Stimulated activated CD4-positive, alpha-beta T cell treated with anti-CD3 and anti-CD28 coated beads, Interleukin-15, amount 100 ng/mL, for 48 hours (primary cell): Measurements from ENCODE around the gene METTL17.
"Not testable (repeated sequence)": the region's sequence is repeated elsewhere in the genome, so short reads cannot be mapped to it uniquely, and the experiment has no call there.

Experiments
- DNase-seq, 2 donors: peaks; one replicate each; pipeline ENCODE4 v3.0.0-alpha.2; 2020; ENCODE audit warnings: low read depth in 2 of 2

Gene METTL17

GRCh38 chr14:20989787-20990600 lies at the start of gene METTL17:
Gene METTL17 (plus strand): TSS chr14:20989980. CDS start chr14:20990003, 23 bp downstream.
- peak; percentile 83 to 85 for DNase-seq

DNA sequence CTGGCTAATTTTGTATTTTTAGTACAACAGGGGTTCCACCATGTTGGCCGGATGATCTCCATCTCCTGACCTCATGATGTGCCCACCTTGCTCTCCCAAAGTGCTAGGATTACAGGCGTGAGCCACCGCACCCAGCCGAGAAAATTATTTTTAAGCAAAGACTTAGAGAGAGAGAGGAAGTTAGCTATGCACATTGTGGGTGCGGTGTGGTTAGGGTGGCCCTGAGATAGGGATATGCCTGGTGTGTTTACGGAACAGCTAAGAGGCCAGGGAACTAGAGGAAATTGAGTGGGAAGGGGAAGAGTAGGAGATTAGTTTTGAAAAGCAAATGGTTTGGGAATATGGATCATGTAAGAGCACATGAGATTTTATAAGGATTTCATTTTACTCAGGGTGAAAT lies 44.6 kb upstream of the METTL17 start:
- DNase-seq: not testable (repeated sequence)

- not testable (repeated sequence) for DNase-seq
Measured at GRCh38 chr14:20946707-20947106, 43.1 kb upstream of the METTL17 start.

DNA sequence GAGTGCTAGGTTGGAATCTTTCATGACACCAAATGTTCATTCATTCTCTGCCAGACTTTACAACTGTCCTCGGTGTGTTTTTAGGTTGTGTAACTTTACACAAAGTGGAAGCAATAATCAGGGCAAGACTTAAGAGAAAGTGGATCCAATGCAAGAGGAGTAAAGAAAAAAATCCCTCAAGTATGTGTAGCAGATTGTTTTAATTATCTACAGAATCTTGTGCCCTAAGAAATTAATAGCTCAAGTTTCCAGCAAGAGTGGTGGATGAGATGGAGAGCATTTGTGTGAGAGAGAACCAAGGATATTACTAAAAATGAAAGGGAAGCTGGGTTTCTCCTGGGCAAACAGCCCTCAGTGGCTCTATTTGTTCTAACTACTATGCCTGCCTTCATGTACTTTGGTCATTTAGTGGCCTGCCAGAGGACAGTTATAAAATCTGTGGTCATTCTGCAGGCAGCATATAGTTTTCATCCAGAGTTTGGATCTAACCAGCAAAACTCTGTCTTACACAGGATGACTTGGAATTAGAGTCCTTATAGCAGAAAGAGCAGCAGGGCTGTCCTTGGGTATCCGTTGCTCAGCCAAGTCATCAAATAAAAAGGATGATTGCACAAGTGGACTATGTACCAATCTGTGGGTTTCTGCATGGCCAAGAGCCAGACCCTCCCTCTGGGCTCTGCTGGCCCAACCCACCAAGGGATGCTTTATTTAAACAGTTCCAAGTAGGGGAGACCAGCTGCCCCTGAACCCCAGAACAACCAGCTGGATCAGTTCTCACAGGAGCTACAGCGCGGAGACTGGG lies 34.8 kb upstream of the METTL17 start, which contains the start of gene RNASE2:
TSS of gene RNASE2 (plus strand) at position 752 of the 802 bp plus-strand sequence. CDS start 285 bp downstream, outside the sequence.
- not testable (repeated sequence) for DNase-seq

- DNase-seq: not testable (repeated sequence)
Measured at GRCh38 chr14:20955538-20955873, 34.3 kb upstream of the METTL17 start.

GRCh38 chr14:20956376-20956976 lies 33.3 kb upstream of the METTL17 start:
- DNase-seq: no peak

DNA sequence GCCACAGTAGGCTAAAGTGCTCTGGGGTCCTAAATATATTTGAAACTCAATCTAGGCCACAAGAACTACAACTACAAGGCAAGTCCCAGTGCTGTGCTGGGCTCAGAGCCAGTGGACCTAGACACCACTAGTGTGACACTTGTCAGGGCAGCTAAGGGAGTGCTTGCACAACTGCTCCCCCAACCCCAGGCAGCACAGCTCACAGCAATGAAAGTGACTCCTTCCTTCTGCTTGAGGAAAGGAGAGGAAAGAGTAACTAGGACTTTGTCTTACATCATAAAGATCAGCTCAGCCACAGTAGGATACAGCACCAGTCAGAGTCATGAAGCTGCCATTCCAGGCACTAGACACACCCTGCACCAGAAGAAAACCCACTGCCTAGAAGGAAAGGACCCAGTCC lies 30.8 kb upstream of the METTL17 start:
- not testable (repeated sequence) for DNase-seq

DNA sequence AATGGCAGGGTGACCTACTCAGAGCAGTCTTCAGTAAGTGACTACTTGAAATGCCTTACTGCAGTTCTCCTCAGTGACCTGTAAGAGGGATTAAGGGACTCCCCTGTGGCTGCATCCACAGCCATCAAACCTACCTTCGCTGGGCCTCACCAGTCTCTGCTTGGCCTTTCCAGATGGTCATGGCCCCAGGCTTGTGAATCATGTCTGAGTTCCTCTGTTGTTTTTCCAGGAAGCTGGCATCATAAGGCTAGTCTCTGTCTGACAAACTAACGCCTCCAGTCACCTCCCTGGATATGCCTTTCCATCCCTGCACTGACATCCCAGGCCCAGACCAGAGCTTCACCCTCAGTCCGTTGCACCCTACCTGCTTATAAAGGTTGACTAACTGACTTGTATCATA lies 20.4 kb upstream of the METTL17 start:
- DNase-seq: no peak

DNA sequence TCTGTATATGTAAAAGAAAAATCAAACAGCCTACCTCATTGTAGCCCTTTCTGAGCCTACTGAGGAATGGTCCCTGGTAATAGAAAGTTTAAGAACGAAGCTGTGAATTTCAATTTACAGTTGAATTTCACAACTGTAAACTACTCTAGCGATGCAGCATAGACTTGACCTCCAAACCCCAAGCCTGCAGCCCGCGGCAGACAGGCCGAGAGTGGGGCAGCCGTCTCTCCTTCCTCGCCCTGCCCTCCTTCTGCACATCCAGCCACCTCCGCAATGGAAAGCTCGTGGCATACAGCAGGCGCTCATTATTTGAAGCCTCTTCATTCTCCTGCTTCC lies 19.2 kb upstream of the METTL17 start:
- DNase-seq: no peak

- DNase-seq: peak; percentile 59 to 76
Measured at GRCh38 chr14:20970983-20971704, 18.6 kb upstream of the METTL17 start.

GRCh38 chr14:20971705-20972021 lies 18.1 kb upstream of the METTL17 start:
- DNase-seq: no peak

DNA sequence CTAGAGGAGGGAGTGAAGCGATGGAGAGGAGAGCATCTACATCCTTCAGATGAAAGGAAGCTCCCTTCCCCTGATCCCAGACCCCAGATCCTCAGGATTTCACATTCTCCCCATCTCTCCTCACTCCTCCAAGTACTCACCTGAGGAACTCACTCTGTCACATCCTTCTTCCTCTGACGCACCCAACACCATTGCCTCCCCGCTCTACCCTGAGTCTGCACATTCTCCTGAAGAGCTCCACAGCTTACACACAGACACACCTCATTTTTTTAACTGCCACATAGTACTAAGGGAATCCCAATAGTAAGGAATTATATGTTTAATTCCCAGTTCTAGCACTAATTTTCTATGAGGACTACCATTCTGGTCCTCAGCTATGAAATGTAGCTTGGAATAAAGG lies 16.3 kb upstream of the METTL17 start:
- no peak for DNase-seq

GRCh38 chr14:20976291-20976690 lies 13.5 kb upstream of the METTL17 start:
- DNase-seq: no peak

GRCh38 chr14:20978687-20979086 lies 11.1 kb upstream of the METTL17 start:
- no peak for DNase-seq

DNA sequence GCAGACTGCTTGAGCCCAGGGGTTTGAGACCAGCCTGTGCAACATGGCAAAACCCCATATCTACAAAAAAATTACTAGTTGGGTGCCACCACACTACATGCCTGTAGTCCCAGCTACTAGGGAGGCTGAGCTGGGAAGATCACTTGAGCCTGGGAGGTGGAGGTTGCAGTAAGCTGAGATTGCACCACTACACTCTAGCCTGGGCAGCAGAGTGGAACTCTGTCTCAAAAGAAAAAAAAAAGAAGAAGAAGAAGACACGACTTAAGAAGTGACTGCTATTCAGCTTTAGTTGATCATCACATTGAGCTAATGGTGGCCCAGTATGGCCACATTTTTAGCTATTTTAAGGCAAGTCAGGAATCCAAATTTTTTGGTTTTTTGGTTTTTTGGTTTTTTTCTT lies 8.9 kb upstream of the METTL17 start:
- DNase-seq: no peak

GRCh38 chr14:20982646-20983369 lies 7.0 kb upstream of the METTL17 start:
- DNase-seq: no peak

- not testable (repeated sequence) for DNase-seq
Measured at GRCh38 chr14:20985650-20986049, 4.1 kb upstream of the METTL17 start.

- DNase-seq: no peak
Measured at GRCh38 chr14:20986811-20987210, 3.0 kb upstream of the METTL17 start.

DNA sequence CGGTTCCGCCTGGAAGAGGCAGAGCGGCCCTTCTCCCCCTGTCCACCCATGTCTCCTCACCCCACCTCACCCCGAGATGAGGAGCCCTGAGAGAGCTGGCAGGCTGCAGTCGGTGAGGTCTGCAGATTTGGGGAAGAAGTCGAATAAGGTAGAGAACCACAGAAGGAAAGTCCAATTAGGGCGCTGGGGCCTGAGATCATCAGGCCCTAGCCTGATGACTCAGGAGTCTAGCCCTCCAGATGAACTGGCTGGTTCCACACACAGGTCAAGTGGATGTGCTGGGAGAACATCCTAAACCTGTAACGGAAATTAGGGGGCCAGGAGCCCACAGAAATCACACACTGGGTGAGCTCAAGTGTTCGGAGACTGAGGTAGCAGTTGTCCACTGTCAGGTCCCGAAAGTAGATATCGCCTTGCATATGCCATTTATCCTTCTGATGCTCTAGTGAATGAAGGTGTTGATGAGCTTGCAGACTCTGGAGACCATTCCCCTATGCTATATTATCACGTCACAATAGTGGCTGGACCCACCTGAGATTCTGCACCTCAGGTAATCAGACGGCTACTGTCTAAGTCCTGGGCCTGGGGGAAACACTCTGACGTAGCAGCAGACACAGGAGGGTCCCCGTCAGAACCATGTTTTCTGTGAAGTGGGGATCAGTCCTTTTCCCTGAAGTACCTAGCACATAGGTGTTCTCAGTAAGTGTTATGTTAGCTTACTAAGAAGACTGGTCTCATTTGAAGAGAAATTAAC lies 886 bp upstream of the METTL17 start:
- DNase-seq: no peak

GRCh38 chr14:20989471-20989786 lies 351 bp upstream of the METTL17 start:
- no peak for DNase-seq

DNA sequence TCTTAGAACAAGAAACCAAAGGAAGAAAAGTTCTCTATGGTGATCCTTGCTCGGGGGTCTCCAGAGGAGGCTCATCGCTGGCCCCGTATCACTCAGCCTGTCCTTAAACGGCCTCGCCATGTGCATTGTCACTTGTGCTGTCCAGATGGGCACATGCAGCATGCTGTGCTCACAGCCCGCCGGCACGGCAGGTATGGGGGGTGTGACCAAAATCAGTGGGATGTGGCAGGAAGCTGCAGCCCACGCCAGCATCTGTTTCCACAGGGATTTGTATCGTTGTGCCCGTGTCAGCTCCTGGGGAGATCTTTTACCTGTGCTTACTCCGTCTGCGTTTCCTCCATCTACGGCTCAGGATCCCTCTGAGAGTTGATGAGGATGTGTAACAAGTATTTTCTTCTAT lies 6.7 kb downstream of the METTL17 start:
- DNase-seq: no peak
